ENCODE data around the gene RNF41.

GRCh38 chr12:56252649-56253048, 30.9 kb upstream of the RNF41 start:
- TF ChIP-seq, protein P1, sequence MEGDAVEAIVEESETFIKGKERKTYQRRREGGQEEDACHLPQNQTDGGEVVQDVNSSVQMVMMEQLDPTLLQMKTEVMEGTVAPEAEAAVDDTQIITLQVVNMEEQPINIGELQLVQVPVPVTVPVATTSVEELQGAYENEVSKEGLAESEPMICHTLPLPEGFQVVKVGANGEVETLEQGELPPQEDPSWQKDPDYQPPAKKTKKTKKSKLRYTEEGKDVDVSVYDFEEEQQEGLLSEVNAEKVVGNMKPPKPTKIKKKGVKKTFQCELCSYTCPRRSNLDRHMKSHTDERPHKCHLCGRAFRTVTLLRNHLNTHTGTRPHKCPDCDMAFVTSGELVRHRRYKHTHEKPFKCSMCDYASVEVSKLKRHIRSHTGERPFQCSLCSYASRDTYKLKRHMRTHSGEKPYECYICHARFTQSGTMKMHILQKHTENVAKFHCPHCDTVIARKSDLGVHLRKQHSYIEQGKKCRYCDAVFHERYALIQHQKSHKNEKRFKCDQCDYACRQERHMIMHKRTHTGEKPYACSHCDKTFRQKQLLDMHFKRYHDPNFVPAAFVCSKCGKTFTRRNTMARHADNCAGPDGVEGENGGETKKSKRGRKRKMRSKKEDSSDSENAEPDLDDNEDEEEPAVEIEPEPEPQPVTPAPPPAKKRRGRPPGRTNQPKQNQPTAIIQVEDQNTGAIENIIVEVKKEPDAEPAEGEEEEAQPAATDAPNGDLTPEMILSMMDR (IDR thresholded peaks at IDR 0.05; ENCODE audit: insufficient read depth, low read length): no peak
- TF ChIP-seq POLR2AphosphoS5 (IDR thresholded peaks at IDR 0.05; ENCODE audit: low read depth): no peak
- TF ChIP-seq GABPA (IDR thresholded peaks at IDR 0.05; ENCODE audit: low read depth): no peak
- TF ChIP-seq, protein P2, sequence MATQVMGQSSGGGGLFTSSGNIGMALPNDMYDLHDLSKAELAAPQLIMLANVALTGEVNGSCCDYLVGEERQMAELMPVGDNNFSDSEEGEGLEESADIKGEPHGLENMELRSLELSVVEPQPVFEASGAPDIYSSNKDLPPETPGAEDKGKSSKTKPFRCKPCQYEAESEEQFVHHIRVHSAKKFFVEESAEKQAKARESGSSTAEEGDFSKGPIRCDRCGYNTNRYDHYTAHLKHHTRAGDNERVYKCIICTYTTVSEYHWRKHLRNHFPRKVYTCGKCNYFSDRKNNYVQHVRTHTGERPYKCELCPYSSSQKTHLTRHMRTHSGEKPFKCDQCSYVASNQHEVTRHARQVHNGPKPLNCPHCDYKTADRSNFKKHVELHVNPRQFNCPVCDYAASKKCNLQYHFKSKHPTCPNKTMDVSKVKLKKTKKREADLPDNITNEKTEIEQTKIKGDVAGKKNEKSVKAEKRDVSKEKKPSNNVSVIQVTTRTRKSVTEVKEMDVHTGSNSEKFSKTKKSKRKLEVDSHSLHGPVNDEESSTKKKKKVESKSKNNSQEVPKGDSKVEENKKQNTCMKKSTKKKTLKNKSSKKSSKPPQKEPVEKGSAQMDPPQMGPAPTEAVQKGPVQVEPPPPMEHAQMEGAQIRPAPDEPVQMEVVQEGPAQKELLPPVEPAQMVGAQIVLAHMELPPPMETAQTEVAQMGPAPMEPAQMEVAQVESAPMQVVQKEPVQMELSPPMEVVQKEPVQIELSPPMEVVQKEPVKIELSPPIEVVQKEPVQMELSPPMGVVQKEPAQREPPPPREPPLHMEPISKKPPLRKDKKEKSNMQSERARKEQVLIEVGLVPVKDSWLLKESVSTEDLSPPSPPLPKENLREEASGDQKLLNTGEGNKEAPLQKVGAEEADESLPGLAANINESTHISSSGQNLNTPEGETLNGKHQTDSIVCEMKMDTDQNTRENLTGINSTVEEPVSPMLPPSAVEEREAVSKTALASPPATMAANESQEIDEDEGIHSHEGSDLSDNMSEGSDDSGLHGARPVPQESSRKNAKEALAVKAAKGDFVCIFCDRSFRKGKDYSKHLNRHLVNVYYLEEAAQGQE (IDR thresholded peaks at IDR 0.05; ENCODE audit: insufficient replicate concordance, low read depth): no peak
- TF ChIP-seq SPI1 (IDR thresholded peaks at IDR 0.05; ENCODE audit: borderline replicate concordance, low read depth): no peak
